ENCODE results near the gene MRPL22. TPM values are rescaled to one million over a fixed set of nuclear protein-coding genes. Genes with fewer than 3 reads are reported as not detected.

MRPL22 gene
- total RNA-seq, 3 donors from 2014 or later (not counting 1 experiment from before 2014, with no cell fraction given) = 30.5 to 38.0 (median 30.9) TPM

- Histone ChIP-seq H3K4me3 (ENCODE audit: low read length) (no peak overlapping the region), H3K36me3 (ENCODE audit: control insufficient read depth, insufficient read depth, low read length) (peaks cover 6% of the 10 kb centered on the region), H3K4me1 (ENCODE audit: control insufficient read depth, insufficient read depth, low read length) (no peaks in the 10 kb centered on the region), H3K9me3 (ENCODE audit: control insufficient read depth, insufficient read depth, low read length) (no peaks in the 10 kb centered on the region), H3K27me3 (ENCODE audit: control insufficient read depth, insufficient read depth, low read length) (no peaks in the 10 kb centered on the region), H3K27ac (ENCODE audit: low read length) (no peak overlapping the region)
- Mint-ChIP-seq H3K27ac (peak overlapping the region; percentile 1 to 21), H3K27me3 (ENCODE audit: low read depth in 2 of 2) (no peaks in the 10 kb centered on the region), H3K36me3 (no peaks in the 10 kb centered on the region), H3K9me3 (no peaks in the 10 kb centered on the region), H3K4me3 (no peak overlapping the region), H3K4me1 (peaks cover 31 to 32% of the 10 kb centered on the region in 2 donors)
- DNase-seq (no peak), ATAC-seq (no peak)
- 84% methylated on average over 2 of the region's 2 CpGs for WGBS (ENCODE audit: insufficient coverage)
- intact Hi-C loops (cut with micrococcal nuclease) = no loop called here
- TF ChIP-seq, protein P1, sequence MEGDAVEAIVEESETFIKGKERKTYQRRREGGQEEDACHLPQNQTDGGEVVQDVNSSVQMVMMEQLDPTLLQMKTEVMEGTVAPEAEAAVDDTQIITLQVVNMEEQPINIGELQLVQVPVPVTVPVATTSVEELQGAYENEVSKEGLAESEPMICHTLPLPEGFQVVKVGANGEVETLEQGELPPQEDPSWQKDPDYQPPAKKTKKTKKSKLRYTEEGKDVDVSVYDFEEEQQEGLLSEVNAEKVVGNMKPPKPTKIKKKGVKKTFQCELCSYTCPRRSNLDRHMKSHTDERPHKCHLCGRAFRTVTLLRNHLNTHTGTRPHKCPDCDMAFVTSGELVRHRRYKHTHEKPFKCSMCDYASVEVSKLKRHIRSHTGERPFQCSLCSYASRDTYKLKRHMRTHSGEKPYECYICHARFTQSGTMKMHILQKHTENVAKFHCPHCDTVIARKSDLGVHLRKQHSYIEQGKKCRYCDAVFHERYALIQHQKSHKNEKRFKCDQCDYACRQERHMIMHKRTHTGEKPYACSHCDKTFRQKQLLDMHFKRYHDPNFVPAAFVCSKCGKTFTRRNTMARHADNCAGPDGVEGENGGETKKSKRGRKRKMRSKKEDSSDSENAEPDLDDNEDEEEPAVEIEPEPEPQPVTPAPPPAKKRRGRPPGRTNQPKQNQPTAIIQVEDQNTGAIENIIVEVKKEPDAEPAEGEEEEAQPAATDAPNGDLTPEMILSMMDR (IDR thresholded peaks at IDR 0.05) = no peak
Observed at GRCh38 chr5:154949781-154950180, 8.9 kb downstream of the MRPL22 start.

DNA sequence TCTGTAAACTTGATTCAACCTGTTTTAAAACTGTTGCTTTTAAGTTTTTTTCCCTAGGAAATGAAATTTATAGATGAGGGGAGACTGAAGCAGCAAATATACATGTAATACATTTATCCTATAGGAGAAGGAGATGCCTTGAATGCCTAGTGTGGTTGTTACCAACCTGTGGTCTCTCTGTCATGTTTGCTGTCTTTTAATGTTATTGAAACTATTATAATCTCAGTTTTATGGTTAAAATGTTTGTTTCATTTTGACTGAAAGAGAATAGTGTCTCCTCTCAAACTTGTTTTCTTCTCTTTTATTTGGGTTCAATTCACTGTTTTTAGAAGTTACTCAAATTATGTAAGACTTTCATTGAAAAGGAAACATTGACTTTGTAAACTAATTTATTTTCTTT, 15.8 kb downstream of the MRPL22 start:
- no peaks in the 10 kb centered on the region for H3K4me1 ChIP-seq (ENCODE audit: control insufficient read depth, insufficient read depth, low read length)
- no peaks in the 10 kb centered on the region for H3K27me3 ChIP-seq (ENCODE audit: control insufficient read depth, insufficient read depth, low read length)
- Mint-ChIP-seq H3K9me3 (no peaks in the 10 kb centered on the region), H3K4me3 (no peak overlapping the region), H3K4me1 (peaks cover 6 to 7% of the 10 kb centered on the region in 2 donors), H3K27ac (peak overlapping the region in 1 of 2 donors; percentile 23), H3K27me3 (ENCODE audit: low read depth in 2 of 2) (no peaks in the 10 kb centered on the region), H3K36me3 (no peaks in the 10 kb centered on the region)
- no peak overlapping the region for H3K4me3 ChIP-seq (ENCODE audit: low read length)
- H3K9me3 ChIP-seq (ENCODE audit: control insufficient read depth, insufficient read depth, low read length) = no peaks in the 10 kb centered on the region
- intact Hi-C loops (cut with micrococcal nuclease) = no loop called here
- H3K27ac ChIP-seq (ENCODE audit: low read length) = no peak overlapping the region
- TF ChIP-seq, protein P1 (IDR thresholded peaks at IDR 0.05) = no peak
- DNase-seq (no peak), ATAC-seq (no peak)
- H3K36me3 ChIP-seq (ENCODE audit: control insufficient read depth, insufficient read depth, low read length) = peaks cover 40% of the 10 kb centered on the region

GRCh38 chr5:154962494-154962893, 21.6 kb downstream of the MRPL22 start:
- TF ChIP-seq, protein P1 (IDR thresholded peaks at IDR 0.05) = no peak
- DNase-seq = no peak
- Histone ChIP-seq H3K4me3 (ENCODE audit: low read length) (no peak overlapping the region), H3K9me3 (ENCODE audit: control insufficient read depth, insufficient read depth, low read length) (no peaks in the 10 kb centered on the region), H3K27ac (ENCODE audit: low read length) (no peak overlapping the region), H3K36me3 (ENCODE audit: control insufficient read depth, insufficient read depth, low read length) (peaks cover 53% of the 10 kb centered on the region), H3K27me3 (ENCODE audit: control insufficient read depth, insufficient read depth, low read length) (no peaks in the 10 kb centered on the region), H3K4me1 (ENCODE audit: control insufficient read depth, insufficient read depth, low read length) (no peaks in the 10 kb centered on the region)
- WGBS (ENCODE audit: insufficient coverage) = no CpG with 5 or more reads among the region's 1 CpG
- Mint-ChIP-seq H3K36me3 (no peaks in the 10 kb centered on the region), H3K4me1 (peaks cover 14 to 23% of the 10 kb centered on the region in 2 donors), H3K27me3 (ENCODE audit: low read depth in 2 of 2) (no peaks in the 10 kb centered on the region), H3K9me3 (no peaks in the 10 kb centered on the region), H3K27ac (no peak overlapping the region), H3K4me3 (no peak overlapping the region)
- intact Hi-C loops (cut with micrococcal nuclease) = no loop called here
- no peak for ATAC-seq

- Mint-ChIP-seq H3K4me1 (peaks cover 14 to 23% of the 10 kb centered on the region in 2 donors), H3K27ac (peak overlapping the region in 1 of 2 donors; percentile 34), H3K27me3 (ENCODE audit: low read depth in 2 of 2) (no peaks in the 10 kb centered on the region), H3K4me3 (no peak overlapping the region), H3K9me3 (no peaks in the 10 kb centered on the region), H3K36me3 (no peaks in the 10 kb centered on the region)
- H3K4me3 ChIP-seq (ENCODE audit: low read length) = no peak overlapping the region
- no peaks in the 10 kb centered on the region for H3K27me3 ChIP-seq (ENCODE audit: control insufficient read depth, insufficient read depth, low read length)
- H3K4me1 ChIP-seq (ENCODE audit: control insufficient read depth, insufficient read depth, low read length) = no peaks in the 10 kb centered on the region
- no peaks in the 10 kb centered on the region for H3K9me3 ChIP-seq (ENCODE audit: control insufficient read depth, insufficient read depth, low read length)
- intact Hi-C loops (cut with micrococcal nuclease) = no loop called here
- 96% methylated on average over 4 of the region's 7 CpGs for WGBS (ENCODE audit: insufficient coverage)
- ATAC-seq (no peak), DNase-seq (no peak)
- peaks cover 33% of the 10 kb centered on the region for H3K36me3 ChIP-seq (ENCODE audit: control insufficient read depth, insufficient read depth, low read length)
- no peak overlapping the region for H3K27ac ChIP-seq (ENCODE audit: low read length)
- TF ChIP-seq, protein P1 (IDR thresholded peaks at IDR 0.05) = no peak
Observed at GRCh38 chr5:154966081-154966841, 25.4 kb downstream of the MRPL22 start.

Measured in natural killer cell (primary cell).